Uterus (tissue), 2 donors: Measurements from ENCODE around the gene ACVR2A.

Source experiments
- POLR2A ChIP-seq, 2 donors: fragments of 450-650 bp; IDR thresholded peaks; one replicate each; pipeline ENCODE4 v1.6.1; 2016; ENCODE audit warnings: antibody characterized with exemption in 2 of 2, mild to moderate bottlenecking in 1 of 2, moderate library complexity in 1 of 2
- TF ChIP-seq, protein P1 (sequence below), 4 experiments: fragments of 200-600 bp in 2 of 4; fragments of 450-650 bp in 2 of 4; sonication (generic) in 2 of 4; IDR thresholded peaks; one replicate each; pipeline ENCODE4 v1.5.1; 2016 to 2019; ENCODE audit warnings: antibody characterized with exemption in 4 of 4, mild to moderate bottlenecking in 2 of 4, moderate library complexity in 1 of 4

DNA sequence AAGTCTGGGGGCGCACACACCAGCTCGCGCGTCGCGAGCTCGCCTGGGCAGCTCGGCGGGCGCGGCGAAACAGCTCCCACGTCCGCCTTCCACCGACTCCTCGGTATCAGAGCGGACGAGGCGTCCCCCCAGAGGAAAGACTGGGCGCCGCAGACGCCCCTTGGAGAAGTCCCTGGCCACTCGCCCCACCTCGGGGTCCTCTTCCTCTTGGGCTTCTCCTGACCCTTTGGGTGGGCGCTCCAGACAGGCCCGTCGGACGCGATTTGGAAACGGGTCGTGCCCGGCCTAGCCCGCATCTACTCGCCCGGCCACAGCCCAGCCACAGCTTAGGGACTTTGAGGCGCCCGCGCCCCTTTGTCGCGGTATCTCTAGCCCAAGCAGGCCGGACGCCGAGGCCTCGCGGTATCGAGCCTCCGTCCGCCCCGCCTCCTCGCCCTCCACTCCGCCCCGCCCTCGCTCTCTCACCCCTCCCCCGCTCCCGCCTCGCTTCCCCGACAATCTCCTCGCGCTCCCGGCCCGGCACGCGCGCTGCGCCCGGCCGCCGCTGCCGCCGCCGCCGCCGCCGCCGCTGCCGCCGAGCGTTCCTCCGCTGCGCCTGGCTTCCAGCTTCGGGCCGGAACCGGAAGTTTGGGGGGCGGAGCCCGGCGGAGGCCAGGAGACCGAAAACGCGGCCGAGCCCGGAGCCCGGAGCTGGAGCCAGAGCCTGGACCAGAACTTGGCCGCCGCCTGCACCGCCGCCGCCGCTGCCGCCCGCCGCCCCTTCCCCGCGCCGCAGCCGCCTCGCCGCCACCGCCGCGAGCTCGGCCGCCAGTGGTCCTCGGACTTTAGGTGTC is 749 bp upstream of the ACVR2A start:
- TF ChIP-seq, protein P1, sequence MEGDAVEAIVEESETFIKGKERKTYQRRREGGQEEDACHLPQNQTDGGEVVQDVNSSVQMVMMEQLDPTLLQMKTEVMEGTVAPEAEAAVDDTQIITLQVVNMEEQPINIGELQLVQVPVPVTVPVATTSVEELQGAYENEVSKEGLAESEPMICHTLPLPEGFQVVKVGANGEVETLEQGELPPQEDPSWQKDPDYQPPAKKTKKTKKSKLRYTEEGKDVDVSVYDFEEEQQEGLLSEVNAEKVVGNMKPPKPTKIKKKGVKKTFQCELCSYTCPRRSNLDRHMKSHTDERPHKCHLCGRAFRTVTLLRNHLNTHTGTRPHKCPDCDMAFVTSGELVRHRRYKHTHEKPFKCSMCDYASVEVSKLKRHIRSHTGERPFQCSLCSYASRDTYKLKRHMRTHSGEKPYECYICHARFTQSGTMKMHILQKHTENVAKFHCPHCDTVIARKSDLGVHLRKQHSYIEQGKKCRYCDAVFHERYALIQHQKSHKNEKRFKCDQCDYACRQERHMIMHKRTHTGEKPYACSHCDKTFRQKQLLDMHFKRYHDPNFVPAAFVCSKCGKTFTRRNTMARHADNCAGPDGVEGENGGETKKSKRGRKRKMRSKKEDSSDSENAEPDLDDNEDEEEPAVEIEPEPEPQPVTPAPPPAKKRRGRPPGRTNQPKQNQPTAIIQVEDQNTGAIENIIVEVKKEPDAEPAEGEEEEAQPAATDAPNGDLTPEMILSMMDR (IDR thresholded peaks at IDR 0.05), result peak; percentile 24 to 51 (median 32)
- peak; percentile 36 to 83 for TF ChIP-seq POLR2A (IDR thresholded peaks at IDR 0.05)
